Colon (tissue), 2 donors: Measurements from ENCODE around the gene SORBS1.

ENCODE experiments used
- FAIRE-seq: peaks from 2 replicates; lab custom pipeline; 2012; peaks lifted over from hg19 to GRCh38; lab: Jason Lieb, UNC
- donor health status: control.
- donor health status: control.

SORBS1 gene

GRCh38 chr10:95343573-95343972 is 217.6 kb downstream of the SORBS1 start:
- FAIRE-seq: no peak

GRCh38 chr10:95341716-95342130 is 219.4 kb downstream of the SORBS1 start:
- no peak for FAIRE-seq

GRCh38 chr10:95339863-95340262 is 221.3 kb downstream of the SORBS1 start:
- no peak for FAIRE-seq

GRCh38 chr10:95337423-95338160 is 223.6 kb downstream of the SORBS1 start:
- no peak for FAIRE-seq

- FAIRE-seq: no peak
Measured at GRCh38 chr10:95336702-95337101, 224.5 kb downstream of the SORBS1 start.

- FAIRE-seq: no peak
Measured at GRCh38 chr10:95335933-95336699, 225.1 kb downstream of the SORBS1 start.

- FAIRE-seq: no peak
Measured at GRCh38 chr10:95334805-95335144, 226.4 kb downstream of the SORBS1 start.

- FAIRE-seq: no peak
Measured at GRCh38 chr10:95333997-95334804, 227.0 kb downstream of the SORBS1 start.

GRCh38 chr10:95332666-95333249 is 228.4 kb downstream of the SORBS1 start:
- FAIRE-seq: no peak

- no peak for FAIRE-seq
Measured at GRCh38 chr10:95331596-95332130, 229.5 kb downstream of the SORBS1 start.

- FAIRE-seq: no peak
Measured at GRCh38 chr10:95330966-95331453, 230.2 kb downstream of the SORBS1 start.

GRCh38 chr10:95329296-95329695 is 231.9 kb downstream of the SORBS1 start:
- FAIRE-seq: no peak

GRCh38 chr10:95328013-95328412 is 233.2 kb downstream of the SORBS1 start:
- FAIRE-seq: no peak

GRCh38 chr10:95327367-95327766 is 233.8 kb downstream of the SORBS1 start:
- no peak for FAIRE-seq

GRCh38 chr10:95326396-95326795 is 234.8 kb downstream of the SORBS1 start:
- no peak for FAIRE-seq

GRCh38 chr10:95325863-95326262 is 235.3 kb downstream of the SORBS1 start:
- FAIRE-seq: no peak

GRCh38 chr10:95324436-95325268 is 236.5 kb downstream of the SORBS1 start:
- FAIRE-seq: no peak

- no peak for FAIRE-seq
Measured at GRCh38 chr10:95321554-95322301, 239.4 kb downstream of the SORBS1 start.

GRCh38 chr10:95319239-95319638 is 241.9 kb downstream of the SORBS1 start:
- FAIRE-seq: no peak

GRCh38 chr10:95315509-95315908 is 245.7 kb downstream of the SORBS1 start:
- no peak for FAIRE-seq
